ENCODE data around the gene AFF3. TPM values are rescaled to one million over a fixed set of nuclear protein-coding genes. Genes with fewer than 3 reads are reported as not detected.

AFF3 gene
- total and polyA plus RNA-seq, 2 donors (not counting 3 experiments of a cell fraction or from before 2014, with no cell fraction given) = 0.06 to 0.07 TPM

GRCh38 chr2:99677814-99678213 is 464.6 kb downstream of the AFF3 start:
- CTCF ChIA-PET = no interaction called here
- dilution Hi-C loops (cut with MboI; ENCODE audit: extremely low pct_ligation_motif_present, low sequenced_read_pairs) = no loop called here

More at GRCh38 chr2:99677814-99678213, 464.6 kb downstream of the AFF3 start:
- intact Hi-C loops (cut with micrococcal nuclease) = no loop called here
- POLR2A ChIA-PET = no interaction called here
- FAIRE-seq (no peak), DNase-seq (ENCODE audit: low read depth, low spot score) (no peak)
- Histone ChIP-seq H3K79me2 (ENCODE audit: control insufficient read depth, insufficient read depth, low read length) (no peaks in the 10 kb centered on the region), H3K9me1 (replicated peaks; ENCODE audit: control insufficient read depth, extremely low read depth, insufficient read depth, low read length) (no peaks in the 10 kb centered on the region), H4K20me1 (replicated peaks; ENCODE audit: control insufficient read depth, extremely low read depth, insufficient read depth, low read length) (no peaks in the 10 kb centered on the region), H3K4me1 (ENCODE audit: control insufficient read depth, extremely low read depth, insufficient read depth, low read length) (no peaks in the 10 kb centered on the region), H3K27ac (ENCODE audit: insufficient read depth, low read depth, low read length) (no peak overlapping the region), H3K36me3 (ENCODE audit: control insufficient read depth in 2 of 2, extremely low read depth in 1 of 2, insufficient read depth in 2 of 2, low read length in 2 of 2) (no peaks in the 10 kb centered on the region), H3K4me3 (replicated peaks in 1 of 3; ENCODE audit: insufficient read depth in 1 of 3, low read depth in 1 of 3, low read length in 3 of 3) (no peak overlapping the region), H3K27me3 (ENCODE audit: control insufficient read depth in 2 of 2, insufficient read depth in 2 of 2, low read length in 2 of 2) (no peaks in the 10 kb centered on the region), H3K9me3 (replicated peaks; ENCODE audit: control insufficient read depth, insufficient read depth, low read length) (no peaks in the 10 kb centered on the region), H2AFZ (ENCODE audit: low read depth, low read length) (no peak overlapping the region), H3K4me2 (ENCODE audit: insufficient read depth, low read length) (no peak overlapping the region), H3K9ac (replicated peaks; ENCODE audit: extremely low read depth, insufficient read depth, low read length) (no peak overlapping the region)
- TF ChIP-seq POLR2AphosphoS5 (IDR thresholded peaks at IDR 0.05; ENCODE audit: insufficient read depth, low read depth, low read length) (no peak), POLR2A (IDR thresholded peaks at IDR 0.05; ENCODE audit: low read depth, low read length) (no peak), EZH2 (IDR thresholded peaks at IDR 0.05; ENCODE audit: borderline replicate concordance, low read depth, low read length, severe bottlenecking) (no peak), MYC (IDR thresholded peaks at IDR 0.05; ENCODE audit: low read depth, low read length) (no peak), FOS (IDR thresholded peaks at IDR 0.05; ENCODE audit: borderline replicate concordance, insufficient read depth, low read length) (no peak), GATA2 (IDR thresholded peaks at IDR 0.05; ENCODE audit: insufficient read depth, insufficient read length, low read depth, low read length) (no peak), MAX (IDR thresholded peaks at IDR 0.05; ENCODE audit: insufficient read depth, insufficient read length) (no peak), JUN (IDR thresholded peaks at IDR 0.05; ENCODE audit: borderline replicate concordance, insufficient read depth, insufficient read length, low read depth) (no peak)
- TF ChIP-seq, protein P1, sequence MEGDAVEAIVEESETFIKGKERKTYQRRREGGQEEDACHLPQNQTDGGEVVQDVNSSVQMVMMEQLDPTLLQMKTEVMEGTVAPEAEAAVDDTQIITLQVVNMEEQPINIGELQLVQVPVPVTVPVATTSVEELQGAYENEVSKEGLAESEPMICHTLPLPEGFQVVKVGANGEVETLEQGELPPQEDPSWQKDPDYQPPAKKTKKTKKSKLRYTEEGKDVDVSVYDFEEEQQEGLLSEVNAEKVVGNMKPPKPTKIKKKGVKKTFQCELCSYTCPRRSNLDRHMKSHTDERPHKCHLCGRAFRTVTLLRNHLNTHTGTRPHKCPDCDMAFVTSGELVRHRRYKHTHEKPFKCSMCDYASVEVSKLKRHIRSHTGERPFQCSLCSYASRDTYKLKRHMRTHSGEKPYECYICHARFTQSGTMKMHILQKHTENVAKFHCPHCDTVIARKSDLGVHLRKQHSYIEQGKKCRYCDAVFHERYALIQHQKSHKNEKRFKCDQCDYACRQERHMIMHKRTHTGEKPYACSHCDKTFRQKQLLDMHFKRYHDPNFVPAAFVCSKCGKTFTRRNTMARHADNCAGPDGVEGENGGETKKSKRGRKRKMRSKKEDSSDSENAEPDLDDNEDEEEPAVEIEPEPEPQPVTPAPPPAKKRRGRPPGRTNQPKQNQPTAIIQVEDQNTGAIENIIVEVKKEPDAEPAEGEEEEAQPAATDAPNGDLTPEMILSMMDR (IDR thresholded peaks at IDR 0.05; ENCODE audit: extremely low read depth in 1 of 2, insufficient read depth in 1 of 2, low read depth in 1 of 2, low read length in 2 of 2) = no peak
- no TSS peak for BruUV-seq (replicated peaks)
